Astrocyte of the spinal cord (primary cell): Measurements from ENCODE around the gene NAT10.
"Not testable (repeated sequence)": the region's sequence is repeated elsewhere in the genome, so short reads cannot be mapped to it uniquely, and the experiment has no call there.

Experiments used
- DNase-seq: peaks from one replicate; pipeline ENCODE4 v3.0.0; 2011; ENCODE audit warnings: low read depth, low spot score
- H3K4me3 ChIP-seq: 2 replicates; pipeline ENCODE4 v1.5.1; 2011; ENCODE audit warnings: low read depth, mild to moderate bottlenecking, low read length, moderate library complexity
- in situ Hi-C: cut with HindIII; loops from 2 replicates; pipeline ENCODE4 v1.10.0; 2017; ENCODE audit warnings: low sequenced_read_pairs
- TF ChIP-seq, protein P1 (sequence below): IDR thresholded peaks from 2 replicates; pipeline ENCODE4 v1.5.1; 2012; ENCODE audit warnings: low read depth, mild to moderate bottlenecking, low read length, inconsistent platforms

The NAT10 gene

DNA sequence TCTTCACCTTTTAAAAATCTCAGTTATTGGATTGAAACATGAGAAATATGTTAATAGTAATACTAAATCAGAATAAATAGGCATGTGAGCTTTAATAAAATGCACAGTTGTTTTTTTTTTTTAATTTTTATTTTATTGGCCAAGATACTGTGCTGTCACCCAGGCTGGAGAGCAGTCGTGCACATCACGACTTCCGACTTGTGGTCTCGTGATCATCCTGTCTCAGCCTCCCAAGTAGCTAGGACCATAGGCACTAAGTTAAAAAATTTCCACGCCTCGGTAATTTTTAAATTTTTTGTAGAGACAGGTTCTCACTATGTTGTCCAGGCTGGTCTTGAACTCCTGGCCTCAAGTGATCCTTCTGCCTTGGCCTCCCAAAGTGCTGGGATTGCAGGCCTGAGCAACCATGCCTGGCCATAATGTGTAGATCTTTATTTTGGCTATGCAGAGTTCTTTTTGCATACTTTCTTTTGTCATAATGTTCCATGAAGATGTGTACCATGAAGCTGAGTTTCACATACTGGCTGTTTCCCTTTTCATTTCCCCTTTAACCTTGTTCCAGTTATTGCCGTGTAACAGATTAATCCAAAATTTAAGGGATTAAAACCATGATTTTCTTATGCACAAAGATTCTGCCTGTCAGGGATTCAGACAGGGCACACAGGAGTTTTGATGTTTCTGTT is 37.9 kb upstream of the NAT10 start:
- TF ChIP-seq, protein P1, sequence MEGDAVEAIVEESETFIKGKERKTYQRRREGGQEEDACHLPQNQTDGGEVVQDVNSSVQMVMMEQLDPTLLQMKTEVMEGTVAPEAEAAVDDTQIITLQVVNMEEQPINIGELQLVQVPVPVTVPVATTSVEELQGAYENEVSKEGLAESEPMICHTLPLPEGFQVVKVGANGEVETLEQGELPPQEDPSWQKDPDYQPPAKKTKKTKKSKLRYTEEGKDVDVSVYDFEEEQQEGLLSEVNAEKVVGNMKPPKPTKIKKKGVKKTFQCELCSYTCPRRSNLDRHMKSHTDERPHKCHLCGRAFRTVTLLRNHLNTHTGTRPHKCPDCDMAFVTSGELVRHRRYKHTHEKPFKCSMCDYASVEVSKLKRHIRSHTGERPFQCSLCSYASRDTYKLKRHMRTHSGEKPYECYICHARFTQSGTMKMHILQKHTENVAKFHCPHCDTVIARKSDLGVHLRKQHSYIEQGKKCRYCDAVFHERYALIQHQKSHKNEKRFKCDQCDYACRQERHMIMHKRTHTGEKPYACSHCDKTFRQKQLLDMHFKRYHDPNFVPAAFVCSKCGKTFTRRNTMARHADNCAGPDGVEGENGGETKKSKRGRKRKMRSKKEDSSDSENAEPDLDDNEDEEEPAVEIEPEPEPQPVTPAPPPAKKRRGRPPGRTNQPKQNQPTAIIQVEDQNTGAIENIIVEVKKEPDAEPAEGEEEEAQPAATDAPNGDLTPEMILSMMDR: no peak
- no peak for DNase-seq
- no peak overlapping the region for H3K4me3 ChIP-seq
- in situ Hi-C loops: no loop called here

- peak; percentile 72 for DNase-seq
- H3K4me3 ChIP-seq: no peak overlapping the region
- in situ Hi-C loops: no loop called here
- TF ChIP-seq, protein P1: no peak
Observed at GRCh38 chr11:34068111-34068510, 37.3 kb upstream of the NAT10 start.

DNA sequence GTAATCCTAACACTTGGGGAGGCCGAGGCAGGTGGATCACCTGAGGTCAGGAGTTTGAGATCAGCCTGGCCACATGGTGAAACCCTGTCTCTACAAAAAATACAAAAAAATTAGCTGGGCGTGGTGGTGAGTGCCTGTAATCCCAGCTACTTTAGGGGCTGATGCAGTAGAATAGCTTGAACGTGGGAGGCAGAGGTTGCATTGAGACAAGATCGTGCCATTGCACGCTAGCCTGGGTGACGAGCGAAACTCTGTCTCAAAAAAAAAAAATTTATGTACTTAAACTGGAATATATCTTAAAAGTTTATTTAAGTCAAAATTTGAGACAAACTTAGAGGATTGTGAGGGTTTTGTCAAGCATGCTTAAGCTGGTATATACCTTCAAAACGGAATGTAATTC is 34.1 kb upstream of the NAT10 start:
- in situ Hi-C loops, H3K4me3 ChIP-seq, DNase-seq: not testable (repeated sequence)

- in situ Hi-C loops: no loop called here
- TF ChIP-seq, protein P1: no peak
- DNase-seq: no peak
- no peak overlapping the region for H3K4me3 ChIP-seq
Observed at GRCh38 chr11:34072041-34072440, 33.4 kb upstream of the NAT10 start.

- TF ChIP-seq, protein P1: no peak
- H3K4me3 ChIP-seq: no peak overlapping the region
- DNase-seq: no peak
- in situ Hi-C loops: no loop called here
Observed at GRCh38 chr11:34072832-34073231, 32.6 kb upstream of the NAT10 start.

GRCh38 chr11:34074391-34074790 is 31.0 kb upstream of the NAT10 start:
- TF ChIP-seq, protein P1: no peak
- DNase-seq: no peak
- no peak overlapping the region for H3K4me3 ChIP-seq
- in situ Hi-C loops: no loop called here

DNA sequence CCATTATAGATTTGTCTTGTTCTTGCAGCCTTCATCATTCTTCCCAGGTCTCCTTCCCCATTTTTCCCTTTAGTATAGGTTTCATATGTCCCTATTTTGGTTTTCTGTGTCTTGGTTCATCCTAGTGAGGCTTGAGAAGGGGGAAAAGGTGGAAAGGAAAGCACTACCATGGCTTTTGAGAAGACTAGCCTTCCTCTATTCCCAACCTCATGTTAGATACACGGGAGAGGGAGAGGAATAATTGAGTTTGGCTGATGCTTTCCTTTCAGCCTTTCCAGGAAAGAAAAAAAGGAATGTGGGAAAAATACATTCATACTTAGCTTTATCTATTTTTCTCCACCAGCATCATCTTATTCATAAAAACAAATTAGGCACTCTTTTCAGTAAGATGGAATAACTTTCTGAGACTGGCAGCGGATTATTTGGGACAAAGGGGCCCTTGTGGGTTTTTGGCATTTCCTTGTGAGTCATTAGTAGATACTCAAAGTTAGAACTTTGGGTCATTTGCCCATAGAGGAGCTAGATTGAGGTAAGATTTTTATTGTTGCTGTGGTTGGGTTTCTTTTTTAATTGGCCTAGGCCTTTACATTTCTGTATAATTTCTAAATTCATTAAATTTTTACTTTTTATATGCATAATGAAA is 30.1 kb upstream of the NAT10 start:
- in situ Hi-C loops: no loop called here

More for the DNA sequence above, 30.1 kb upstream of the NAT10 start:
- peak; percentile 66 for DNase-seq
- H3K4me3 ChIP-seq: no peak overlapping the region
- TF ChIP-seq, protein P1: no peak
